ENCODE results near the gene KATNB1. TPM values are rescaled to one million over a fixed set of nuclear protein-coding genes. Genes with fewer than 3 reads are reported as not detected.

Gene KATNB1
- total and polyA plus RNA-seq, 2 of the 8 experiments (the other 6 are each of a cell fraction or from before 2014, with no cell fraction given) = 50.2 to 60.4 TPM

GRCh38 chr16:57755726-57756423 is 20.3 kb downstream of the KATNB1 start:
- ChIA-PET CTCF (ENCODE audit: partially characterized antibody) (interaction anchor here (0.9 to 4.4 kb wide), 24 partner anchors 8 to 258 kb away, joined by 3 to 24 read pairs (median 5); partner anchors contain the start of gene KATNB1), POLR2A (ENCODE audit: partially characterized antibody) (interaction anchor here (2.5 kb wide), 1 partner anchor 21 kb away, joined by 9 read pairs; the partner anchor contains the start of gene KATNB1)
- no peaks in the 10 kb centered on the region for H3K27me3 ChIP-seq (replicated peaks in 1 of 4; ENCODE audit: control insufficient read depth in 3 of 4, extremely low read depth in 1 of 4, insufficient read depth in 3 of 4, low read length in 3 of 4)
- no peaks in the 10 kb centered on the region for H3K9me3 ChIP-seq (ENCODE audit: insufficient read depth in 2 of 2, low read depth in 1 of 2, low read length in 1 of 2)
- no peak overlapping the region for H3K56ac ChIP-seq (replicated peaks; ENCODE audit: insufficient read length, low read depth, low read length)
- H3K27ac ChIP-seq (ENCODE audit: low read depth, low read length) = no peak overlapping the region
- no peaks in the 10 kb centered on the region for H3K79me1 ChIP-seq (ENCODE audit: low read depth, low read length)
- H2BK15ac ChIP-seq (ENCODE audit: low read length) = no peak overlapping the region
- H3K79me2 ChIP-seq (ENCODE audit: control insufficient read depth in 1 of 2, insufficient read depth in 2 of 2, low read length in 2 of 2) = no peaks in the 10 kb centered on the region
- H4K5ac ChIP-seq (ENCODE audit: insufficient read length, low read depth, low read length) = no peak overlapping the region
- no peak overlapping the region for H4K91ac ChIP-seq (replicated peaks; ENCODE audit: insufficient read length, low read length)
- no peak overlapping the region for H3K14ac ChIP-seq (ENCODE audit: insufficient read length)
- no peak overlapping the region for H3K4me2 ChIP-seq (ENCODE audit: insufficient read depth in 1 of 2, low read depth in 2 of 2, low read length in 2 of 2)
- FAIRE-seq (no peak), DNase-seq (ENCODE audit: low read depth in 1 of 2, low spot score in 2 of 2) (no peak)
- H2BK5ac ChIP-seq (ENCODE audit: low read depth, low read length) = no peak overlapping the region
- H2BK12ac ChIP-seq (ENCODE audit: low read depth, low read length) = no peak overlapping the region
- H2BK20ac ChIP-seq (ENCODE audit: low read length) = no peak overlapping the region
- H3K23me2 ChIP-seq (ENCODE audit: low read depth, low read length) = no peaks in the 10 kb centered on the region
- peaks cover 4 to 7% of the 10 kb centered on the region in 2 experiments for H4K20me1 ChIP-seq (replicated peaks in 1 of 2; ENCODE audit: control insufficient read depth in 1 of 2, insufficient read depth in 2 of 2, low read length in 2 of 2)
- H2AFZ ChIP-seq (ENCODE audit: low read length) = no peak overlapping the region
- H3K4ac ChIP-seq (replicated peaks; ENCODE audit: insufficient read length, low read depth, low read length) = no peak overlapping the region
- no peak overlapping the region for H4K8ac ChIP-seq (ENCODE audit: extremely low read depth, insufficient read depth, low read length)
- H3K4me1 ChIP-seq (replicated peaks in 1 of 4; ENCODE audit: control insufficient read depth in 3 of 4, insufficient read depth in 4 of 4, low read length in 3 of 4) = peaks cover 0 to 12% (median 5%) of the 10 kb centered on the region in 4 experiments; a peak in 4 of 7 replicates
- no peak overlapping the region for H2AK5ac ChIP-seq (ENCODE audit: low read depth, low read length)
- peaks cover 0 to 12% (median 5%) of the 10 kb centered on the region in 4 experiments; a peak in 5 of 8 replicates for H3K36me3 ChIP-seq (ENCODE audit: control insufficient read depth in 2 of 4, insufficient read depth in 4 of 4, low read length in 3 of 4)
- H3K4me3 ChIP-seq (ENCODE audit: extremely low read depth in 1 of 4, insufficient read depth in 2 of 4, low read depth in 3 of 4, low read length in 4 of 4) = no peak overlapping the region
- no peak overlapping the region for H3K18ac ChIP-seq (ENCODE audit: extremely low read depth, low read length)
- H3K23ac ChIP-seq (ENCODE audit: insufficient read length) = no peak overlapping the region
- no peak overlapping the region for H2BK120ac ChIP-seq (replicated peaks; ENCODE audit: low read depth, low read length)
- 87% methylated on average over 18 of the region's 18 CpGs; no CpG with 5 or more reads in 1 of the 2 experiments for WGBS, 2 experiments (ENCODE audit: extremely low coverage in 1 of 2, insufficient coverage in 1 of 2, insufficient read length in 1 of 2, insufficient replicate concordance in 2 of 2, low coverage in 1 of 2, low lambda C conversion rate in 2 of 2, missing lambda C conversion rate in 1 of 2)
- no peak overlapping the region for H3K9ac ChIP-seq (replicated peaks in 1 of 4; ENCODE audit: extremely low read depth in 1 of 4, low read depth in 3 of 4, low read length in 3 of 4)
- TF ChIP-seq CTCF (IDR thresholded peaks at IDR 0.05; ENCODE audit: control extremely low read depth in 1 of 3, insufficient read depth in 1 of 3, low read depth in 1 of 3, low read length in 3 of 3) = no peak
- TF ChIP-seq JUN (IDR thresholded peaks at IDR 0.05; ENCODE audit: low read depth, low read length) = no peak
- TF ChIP-seq SRF (IDR thresholded peaks at IDR 0.05; ENCODE audit: low read depth, low read length) = no peak
- no peak for TF ChIP-seq CEBPB (IDR thresholded peaks at IDR 0.05; ENCODE audit: low read depth, low read length)
- TF ChIP-seq HDAC2 (IDR thresholded peaks at IDR 0.05; ENCODE audit: borderline replicate concordance in 1 of 2, low read depth in 2 of 2, low read length in 2 of 2) = no peak
- TF ChIP-seq SIX5 (IDR thresholded peaks at IDR 0.05; ENCODE audit: low read depth, low read length) = no peak
- TF ChIP-seq ASH2L (IDR thresholded peaks at IDR 0.05; ENCODE audit: low read length) = no peak
- no peak for TF ChIP-seq NRF1 (IDR thresholded peaks at IDR 0.05; ENCODE audit: low read depth, low read length)
- TF ChIP-seq CBX5 (IDR thresholded peaks at IDR 0.05; ENCODE audit: low read depth, low read length) = no peak
- TF ChIP-seq NANOG (IDR thresholded peaks at IDR 0.05; ENCODE audit: insufficient read depth, low read depth, low read length, poor library complexity, severe bottlenecking) = no peak

Data from H1 (cell line).